IPS-15b (cell line): ENCODE measurements around the gene CASQ1.

Experiments used
- H3K27me3 ChIP-seq: one replicate; pipeline ENCODE4 v1.6.1; 2013; ENCODE audit warnings: low read length; ENCODE audit not compliant: control insufficient read depth, insufficient read depth
- H3K36me3 ChIP-seq: one replicate; pipeline ENCODE4 v1.6.1; 2013; ENCODE audit warnings: low read length; ENCODE audit not compliant: control insufficient read depth, insufficient read depth
- H3K4me1 ChIP-seq: one replicate; pipeline ENCODE4 v1.6.1; 2013; ENCODE audit warnings: mild to moderate bottlenecking, low read length; ENCODE audit not compliant: control insufficient read depth, insufficient read depth
- H3K4me3 ChIP-seq: one replicate; pipeline ENCODE4 v1.5.1; 2013; ENCODE audit warnings: low read depth, low read length
- H3K9ac ChIP-seq: one replicate; pipeline ENCODE4 v1.6.1; 2013; ENCODE audit warnings: low read depth, mild to moderate bottlenecking, low read length
- H3K9me3 ChIP-seq: one replicate; pipeline ENCODE4 v1.6.1; 2013; ENCODE audit warnings: mild to moderate bottlenecking, low read length; ENCODE audit not compliant: control insufficient read depth, insufficient read depth

The CASQ1 gene

GRCh38 chr1:160189649-160190625, at the start of gene CASQ1:
Gene CASQ1 (plus strand): TSS chr1:160190575. CDS start chr1:160190752, 177 bp downstream.
- Histone ChIP-seq H3K4me1 (peaks cover 11% of the 10 kb centered on the region), H3K4me3 (no peak within 1 kb of the TSS), H3K9me3 (no peaks in the 10 kb centered on the region), H3K36me3 (no peaks in the 10 kb centered on the region), H3K9ac (no peak within 1 kb of the TSS), H3K27me3 (no peaks in the 10 kb centered on the region)

GRCh38 chr1:160143695-160144094, 46.7 kb upstream of the CASQ1 start:
- H3K36me3 ChIP-seq = no peaks in the 10 kb centered on the region
- no peaks in the 10 kb centered on the region for H3K27me3 ChIP-seq
- H3K9me3 ChIP-seq = no peaks in the 10 kb centered on the region
- H3K4me1 ChIP-seq = no peaks in the 10 kb centered on the region
- H3K4me3 ChIP-seq = no peak overlapping the region
- no peak overlapping the region for H3K9ac ChIP-seq

GRCh38 chr1:160144921-160145320, 45.5 kb upstream of the CASQ1 start:
- Histone ChIP-seq H3K27me3 (no peaks in the 10 kb centered on the region), H3K9ac (no peak overlapping the region), H3K4me3 (no peak overlapping the region), H3K9me3 (no peaks in the 10 kb centered on the region), H3K36me3 (no peaks in the 10 kb centered on the region), H3K4me1 (no peaks in the 10 kb centered on the region)

GRCh38 chr1:160146107-160146506, 44.3 kb upstream of the CASQ1 start:
- H3K9me3 ChIP-seq = no peaks in the 10 kb centered on the region
- H3K4me3 ChIP-seq = no peak overlapping the region
- H3K27me3 ChIP-seq = no peaks in the 10 kb centered on the region
- no peaks in the 10 kb centered on the region for H3K36me3 ChIP-seq
- H3K9ac ChIP-seq = no peak overlapping the region
- no peaks in the 10 kb centered on the region for H3K4me1 ChIP-seq

GRCh38 chr1:160148121-160148520, 42.3 kb upstream of the CASQ1 start:
- Histone ChIP-seq H3K27me3 (no peaks in the 10 kb centered on the region), H3K4me1 (no peaks in the 10 kb centered on the region), H3K9me3 (no peaks in the 10 kb centered on the region), H3K36me3 (no peaks in the 10 kb centered on the region), H3K4me3 (no peak overlapping the region), H3K9ac (no peak overlapping the region)

- no peaks in the 10 kb centered on the region for H3K4me1 ChIP-seq
- H3K27me3 ChIP-seq = no peaks in the 10 kb centered on the region
- H3K9me3 ChIP-seq = no peaks in the 10 kb centered on the region
- no peaks in the 10 kb centered on the region for H3K36me3 ChIP-seq
- H3K9ac ChIP-seq = no peak overlapping the region
- H3K4me3 ChIP-seq = no peak overlapping the region
These were observed 41.1 kb upstream of the CASQ1 start for GRCh38 chr1:160149233-160149632.

GRCh38 chr1:160149716-160150115, 40.7 kb upstream of the CASQ1 start:
- Histone ChIP-seq H3K36me3 (no peaks in the 10 kb centered on the region), H3K9ac (no peak overlapping the region), H3K4me3 (no peak overlapping the region), H3K9me3 (no peaks in the 10 kb centered on the region), H3K4me1 (no peaks in the 10 kb centered on the region), H3K27me3 (no peaks in the 10 kb centered on the region)

GRCh38 chr1:160151303-160151702, 39.1 kb upstream of the CASQ1 start, which contains the start of gene ATP1A4:
Gene ATP1A4 (plus strand): TSS chr1:160151603. CDS start chr1:160152041, 438 bp downstream.
- H3K4me3 ChIP-seq = no peak within 1 kb of the TSS
- no peaks in the 10 kb centered on the region for H3K36me3 ChIP-seq
- no peaks in the 10 kb centered on the region for H3K9me3 ChIP-seq
- no peaks in the 10 kb centered on the region for H3K27me3 ChIP-seq
- no peaks in the 10 kb centered on the region for H3K4me1 ChIP-seq
- no peak within 1 kb of the TSS for H3K9ac ChIP-seq

- no peaks in the 10 kb centered on the region for H3K27me3 ChIP-seq
- no peaks in the 10 kb centered on the region for H3K9me3 ChIP-seq
- H3K36me3 ChIP-seq = no peaks in the 10 kb centered on the region
- H3K4me3 ChIP-seq = no peak overlapping the region
- H3K9ac ChIP-seq = no peak overlapping the region
- no peaks in the 10 kb centered on the region for H3K4me1 ChIP-seq
These were observed 35.6 kb upstream of the CASQ1 start for GRCh38 chr1:160154790-160155189.

GRCh38 chr1:160156361-160156760, 34.0 kb upstream of the CASQ1 start:
- Histone ChIP-seq H3K4me3 (no peak overlapping the region), H3K9ac (no peak overlapping the region), H3K36me3 (no peaks in the 10 kb centered on the region), H3K9me3 (no peaks in the 10 kb centered on the region), H3K4me1 (no peaks in the 10 kb centered on the region), H3K27me3 (no peaks in the 10 kb centered on the region)

- no peaks in the 10 kb centered on the region for H3K4me1 ChIP-seq
- no peak overlapping the region for H3K4me3 ChIP-seq
- no peaks in the 10 kb centered on the region for H3K36me3 ChIP-seq
- H3K27me3 ChIP-seq = no peaks in the 10 kb centered on the region
- no peak overlapping the region for H3K9ac ChIP-seq
- H3K9me3 ChIP-seq = no peaks in the 10 kb centered on the region
These were observed 33.2 kb upstream of the CASQ1 start for GRCh38 chr1:160157174-160157573.

- Histone ChIP-seq H3K9ac (no peak overlapping the region), H3K27me3 (no peaks in the 10 kb centered on the region), H3K9me3 (no peaks in the 10 kb centered on the region), H3K36me3 (no peaks in the 10 kb centered on the region), H3K4me1 (no peaks in the 10 kb centered on the region), H3K4me3 (no peak overlapping the region)
These were observed 32.3 kb upstream of the CASQ1 start for GRCh38 chr1:160158031-160158430.
